Activated B cell treated with CpG ODN at 0.5 μM for 24 hours (primary cell): ENCODE measurements around the gene IL5. TPM values are rescaled to one million over a fixed set of nuclear protein-coding genes. Genes with fewer than 3 reads are reported as not detected.
"Not testable (repeated sequence)": the region's sequence is repeated elsewhere in the genome, so short reads cannot be mapped to it uniquely, and the experiment has no call there.

Experiments used
- ATAC-seq: fragments of 200-7000 bp; cut with Tn5 transposase; one replicate; pipeline ENCODE4 v1.10.0; 2021; ENCODE audit warnings: low read depth, mild to moderate bottlenecking, moderate library complexity
- CTCF ChIA-PET: fragments of 350-600 bp; sonication (Branson Sonifier 250); formaldehyde crosslinking; loops from one replicate; lab custom pipeline; 2021; ENCODE audit warnings: antibody characterized with exemption; lab: Charles Lee
- POLR2A ChIA-PET: fragments of 350-600 bp; sonication (Branson Sonifier 250); formaldehyde crosslinking; loops from one replicate; lab custom pipeline; 2021; ENCODE audit warnings: antibody characterized with exemption; lab: Charles Lee
- DNase-seq: peaks from one replicate; pipeline ENCODE4 v3.0.0; 2022
- H3K27ac Mint-ChIP-seq: one replicate; pipeline ENCODE4 v1.8.0; 2020; ENCODE audit warnings: mixed read lengths
- H3K27me3 Mint-ChIP-seq: one replicate; pipeline ENCODE4 v1.8.0; 2021; ENCODE audit warnings: mixed read lengths
- H3K36me3 Mint-ChIP-seq: one replicate; pipeline ENCODE4 v1.8.0; 2021; ENCODE audit warnings: low read depth, mixed read lengths
- H3K4me1 Mint-ChIP-seq: one replicate; pipeline ENCODE4 v1.8.0; 2021; ENCODE audit warnings: mixed read lengths
- H3K4me3 Mint-ChIP-seq: one replicate; pipeline ENCODE4 v1.8.0; 2020; ENCODE audit warnings: mild to moderate bottlenecking, mixed read lengths
- H3K9me3 Mint-ChIP-seq: one replicate; pipeline ENCODE4 v1.8.0; 2020; ENCODE audit warnings: mixed read lengths
- intact Hi-C: fragments of 100-400 bp; cut with micrococcal nuclease; formaldehyde crosslinking; loops from one replicate; pipeline ENCODE4 v1.15.1; 2024
- total RNA-seq: library from RNA; stranded (reverse); gene quantifications from 2 replicates; pipeline ENCODE4 v1.2.3, GENCODE V29; 2022
- TF ChIP-seq, protein P1 (sequence below): fragments of 200-600 bp; IDR thresholded peaks from one replicate; pipeline ENCODE4 v1.8.0; 2022; ENCODE audit warnings: antibody characterized with exemption, mild to moderate bottlenecking

The IL5 gene
- not detected in 2 replicates for total RNA-seq

DNA sequence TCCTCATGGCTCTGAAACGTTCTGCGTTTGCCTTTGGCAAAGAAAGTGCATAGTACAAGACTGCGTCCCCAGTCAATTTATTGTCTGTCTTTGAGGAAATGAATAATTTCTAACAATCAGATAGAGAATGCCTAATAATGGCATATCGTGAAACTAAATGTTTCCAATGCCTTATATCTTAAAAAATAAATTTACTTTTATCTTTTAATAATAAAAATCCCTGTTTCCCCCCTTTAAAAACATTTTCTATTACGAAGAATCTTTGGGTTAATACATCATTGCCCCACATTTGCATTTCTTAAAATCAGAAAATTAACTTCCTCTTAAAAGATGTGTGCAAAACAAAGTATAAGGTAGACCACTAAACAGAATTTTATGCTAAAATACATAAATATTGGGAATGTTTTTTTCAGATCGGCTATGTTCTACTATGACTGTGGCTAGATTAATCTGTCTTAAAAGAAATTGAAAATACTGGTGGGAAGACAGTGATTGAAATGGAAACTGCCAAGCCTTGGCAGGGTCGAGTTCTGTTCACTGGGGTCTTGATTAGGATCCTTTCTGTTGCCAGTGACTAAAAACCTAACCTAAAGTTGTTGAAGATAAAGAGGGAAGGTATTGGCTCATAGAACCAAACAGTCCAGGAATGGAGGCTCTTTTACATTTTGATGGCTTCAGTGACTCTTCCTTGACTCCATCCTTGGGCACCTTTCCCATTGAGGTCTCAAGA is at the start of gene IL5:
Gene IL5, minus strand, starts transcription at position 51 of the 730 bp plus-strand sequence. Its CDS starts 44 bp downstream, at position 7.
- TF ChIP-seq, protein P1, sequence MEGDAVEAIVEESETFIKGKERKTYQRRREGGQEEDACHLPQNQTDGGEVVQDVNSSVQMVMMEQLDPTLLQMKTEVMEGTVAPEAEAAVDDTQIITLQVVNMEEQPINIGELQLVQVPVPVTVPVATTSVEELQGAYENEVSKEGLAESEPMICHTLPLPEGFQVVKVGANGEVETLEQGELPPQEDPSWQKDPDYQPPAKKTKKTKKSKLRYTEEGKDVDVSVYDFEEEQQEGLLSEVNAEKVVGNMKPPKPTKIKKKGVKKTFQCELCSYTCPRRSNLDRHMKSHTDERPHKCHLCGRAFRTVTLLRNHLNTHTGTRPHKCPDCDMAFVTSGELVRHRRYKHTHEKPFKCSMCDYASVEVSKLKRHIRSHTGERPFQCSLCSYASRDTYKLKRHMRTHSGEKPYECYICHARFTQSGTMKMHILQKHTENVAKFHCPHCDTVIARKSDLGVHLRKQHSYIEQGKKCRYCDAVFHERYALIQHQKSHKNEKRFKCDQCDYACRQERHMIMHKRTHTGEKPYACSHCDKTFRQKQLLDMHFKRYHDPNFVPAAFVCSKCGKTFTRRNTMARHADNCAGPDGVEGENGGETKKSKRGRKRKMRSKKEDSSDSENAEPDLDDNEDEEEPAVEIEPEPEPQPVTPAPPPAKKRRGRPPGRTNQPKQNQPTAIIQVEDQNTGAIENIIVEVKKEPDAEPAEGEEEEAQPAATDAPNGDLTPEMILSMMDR = no peak
- Mint-ChIP-seq H3K4me3 (no peak within 1 kb of the TSS), H3K27ac (no peak within 1 kb of the TSS), H3K36me3 (no peaks in the 10 kb centered on the region), H3K4me1 (peaks cover 4% of the 10 kb centered on the region), H3K27me3 (peaks cover 2% of the 10 kb centered on the region), H3K9me3 (no peaks in the 10 kb centered on the region)
- DNase-seq (no peak), ATAC-seq (no peak)
- CTCF ChIA-PET = interaction anchor here (1.7 kb wide), 1 partner anchor 17 kb away, joined by 3 read pairs; no protein-coding TSS in a partner anchor
- intact Hi-C loops = no loop called here
- POLR2A ChIA-PET = interaction anchor here (0.9 kb wide), 1 partner anchor 13 kb away, joined by 3 read pairs; the partner anchor contains the start of gene RAD50

DNA sequence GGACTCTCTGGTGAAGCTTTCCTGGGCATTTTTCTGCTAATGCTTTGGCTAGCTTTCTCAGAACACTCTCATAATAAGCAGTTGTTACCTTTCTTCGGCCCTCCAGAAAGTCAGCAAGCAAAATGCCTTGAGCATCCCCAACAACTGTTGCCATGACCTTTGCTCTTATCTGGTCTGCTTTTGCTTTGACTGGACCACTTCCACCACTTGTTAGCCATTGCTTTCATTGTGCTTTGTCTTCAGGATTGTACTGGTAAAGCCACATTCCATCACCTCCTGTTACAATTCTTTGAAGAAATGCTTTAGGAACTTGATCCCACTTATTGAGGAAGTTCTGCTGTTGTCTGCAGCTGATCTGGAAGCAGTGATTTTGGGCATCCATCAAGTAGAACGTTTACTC is 49.2 kb upstream of the IL5 start:
- ATAC-seq (no peak), DNase-seq (no peak)
- Mint-ChIP-seq H3K27ac (no peak overlapping the region), H3K4me1 (no peaks in the 10 kb centered on the region), H3K9me3 (no peaks in the 10 kb centered on the region), H3K36me3 (peaks cover 78% of the 10 kb centered on the region), H3K4me3 (no peak overlapping the region), H3K27me3 (no peaks in the 10 kb centered on the region)
- TF ChIP-seq, protein P1 = no peak
- CTCF ChIA-PET = no interaction called here
- POLR2A ChIA-PET = no interaction called here
- intact Hi-C loops = loop anchor here (10.0 kb wide), 1 partner anchor 292 kb away; no protein-coding TSS in a partner anchor

DNA sequence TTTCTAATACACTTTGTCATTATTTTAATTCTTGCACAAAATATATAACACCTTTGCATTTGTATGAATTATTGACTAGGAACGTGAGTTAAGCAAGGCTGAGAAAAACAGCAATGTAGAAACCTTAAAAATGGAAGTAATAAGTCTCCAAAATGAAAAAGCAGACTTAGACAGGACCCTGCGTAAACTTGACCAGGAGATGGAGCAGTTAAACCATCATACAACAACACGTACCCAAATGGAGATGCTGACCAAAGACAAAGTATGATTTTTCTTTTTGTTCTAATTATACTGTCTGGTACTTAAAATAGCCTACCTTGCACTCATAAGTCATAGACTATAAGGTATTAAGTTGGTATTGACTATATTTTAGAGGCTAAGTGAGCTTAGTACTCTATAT is 47.8 kb upstream of the IL5 start:
- intact Hi-C loops = loop anchor here (10.0 kb wide), 1 partner anchor 294 kb away; no protein-coding TSS in a partner anchor
- H3K4me3 Mint-ChIP-seq = no peak overlapping the region
- H3K36me3 Mint-ChIP-seq = peaks cover 74% of the 10 kb centered on the region
- ATAC-seq = no peak
- no peak overlapping the region for H3K27ac Mint-ChIP-seq
- CTCF ChIA-PET = no interaction called here
- H3K27me3 Mint-ChIP-seq = no peaks in the 10 kb centered on the region
- TF ChIP-seq, protein P1 = no peak
- POLR2A ChIA-PET = no interaction called here
- no peaks in the 10 kb centered on the region for H3K4me1 Mint-ChIP-seq
- H3K9me3 Mint-ChIP-seq = no peaks in the 10 kb centered on the region
- no peak for DNase-seq

DNA sequence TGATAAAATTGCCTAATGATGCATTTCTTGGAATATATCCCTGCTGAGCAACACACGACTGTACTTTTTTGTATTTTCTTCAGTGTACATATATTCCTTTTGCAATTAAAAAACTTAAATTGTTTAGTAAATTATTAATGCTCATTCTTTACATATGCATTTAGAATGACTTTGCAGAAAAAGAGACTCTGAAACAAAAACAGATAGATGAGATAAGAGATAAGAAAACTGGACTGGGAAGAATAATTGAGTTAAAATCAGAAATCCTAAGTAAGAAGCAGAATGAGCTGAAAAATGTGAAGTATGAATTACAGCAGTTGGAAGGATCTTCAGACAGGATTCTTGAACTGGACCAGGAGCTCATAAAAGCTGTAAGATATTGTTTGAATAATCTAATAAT is 46.1 kb upstream of the IL5 start:
- intact Hi-C loops = loop anchor here (5.0 kb wide), 1 partner anchor 62 kb away; no protein-coding TSS in a partner anchor
- ChIA-PET POLR2A (no interaction called here), CTCF (no interaction called here)
- H3K4me1 Mint-ChIP-seq = no peaks in the 10 kb centered on the region
- no peaks in the 10 kb centered on the region for H3K9me3 Mint-ChIP-seq
- no peak for DNase-seq
- no peak overlapping the region for H3K27ac Mint-ChIP-seq
- ATAC-seq = no peak
- H3K4me3 Mint-ChIP-seq = no peak overlapping the region
- no peaks in the 10 kb centered on the region for H3K27me3 Mint-ChIP-seq
- TF ChIP-seq, protein P1 = no peak
- H3K36me3 Mint-ChIP-seq = peaks cover 73% of the 10 kb centered on the region

DNA sequence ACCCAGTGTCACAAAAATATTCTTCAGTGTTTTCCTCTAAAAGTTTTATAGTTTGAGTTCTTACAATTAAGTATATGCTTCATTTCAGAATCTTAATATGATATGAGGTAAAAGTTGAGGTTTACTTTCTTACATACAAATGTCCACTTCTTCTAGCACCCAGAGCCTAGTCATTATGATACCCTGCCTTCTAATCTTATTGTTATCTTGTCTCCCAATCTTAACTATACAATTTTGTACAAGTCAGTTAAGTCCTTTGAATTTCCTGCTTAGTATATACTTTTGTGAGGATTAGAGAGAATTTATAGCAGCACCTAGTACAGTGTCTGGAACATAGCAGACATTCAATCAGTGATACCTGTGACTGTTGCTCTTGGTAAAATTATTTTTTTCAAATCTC is 42.7 kb upstream of the IL5 start:
- Mint-ChIP-seq H3K9me3 (no peaks in the 10 kb centered on the region), H3K4me1 (no peaks in the 10 kb centered on the region), H3K27me3 (no peaks in the 10 kb centered on the region), H3K36me3 (peaks cover 73% of the 10 kb centered on the region), H3K27ac (no peak overlapping the region), H3K4me3 (no peak overlapping the region)
- ChIA-PET POLR2A (no interaction called here), CTCF (no interaction called here)
- intact Hi-C loops = loop anchor here (5.0 kb wide), 1 partner anchor 59 kb away; no protein-coding TSS in a partner anchor
- TF ChIP-seq, protein P1 = no peak
- DNase-seq (no peak), ATAC-seq (no peak)

DNA sequence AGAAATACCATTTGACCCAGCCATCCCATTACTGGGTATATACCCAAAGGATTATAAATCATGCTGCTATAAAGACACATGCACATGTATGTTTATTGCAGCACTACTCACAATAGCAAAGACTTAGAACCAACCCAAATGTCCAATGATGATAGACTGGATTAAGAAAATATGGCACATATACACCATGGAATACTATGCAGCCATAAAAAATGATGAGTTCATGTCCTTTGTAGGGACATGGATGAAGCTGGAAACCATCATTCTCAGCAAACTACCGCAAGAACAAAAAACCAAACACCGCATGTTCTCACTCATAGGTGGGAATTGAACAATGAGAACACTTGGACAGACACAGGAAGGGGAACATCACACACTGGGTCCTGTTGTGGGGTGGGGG is 41.2 kb upstream of the IL5 start:
- H3K27ac Mint-ChIP-seq, H3K9me3 Mint-ChIP-seq, H3K27me3 Mint-ChIP-seq, CTCF ChIA-PET, H3K4me1 Mint-ChIP-seq, intact Hi-C loops, H3K4me3 Mint-ChIP-seq, DNase-seq, ATAC-seq, POLR2A ChIA-PET: not testable (repeated sequence)
- H3K36me3 Mint-ChIP-seq = peaks cover 68% of the 10 kb centered on the region
